Sigmoid colon (tissue), 7 donors: ENCODE data around the gene NEK11. TPM values are rescaled to one million over a fixed set of nuclear protein-coding genes. Genes with fewer than 3 reads are reported as not detected.

Experiments used
- DNase-seq: peaks from one replicate; pipeline ENCODE4 v3.0.0-alpha.2; 2019
- H3K27ac ChIP-seq, 4 donors: fragments of 200-600 bp; sonication (generic); one replicate each; pipeline ENCODE4 v1.5.1; 2016 to 2019; ENCODE audit warnings: mild to moderate bottlenecking in 1 of 4
- H3K27me3 ChIP-seq, 3 donors: fragments of 200-600 bp; sonication (generic); one replicate each; pipeline ENCODE4 v1.5.1; 2019; ENCODE audit warnings: mild to moderate bottlenecking in 1 of 3
- H3K36me3 ChIP-seq, 4 donors: fragments of 200-600 bp; sonication (generic); one replicate each; pipeline ENCODE4 v1.5.1; 2016 to 2019
- H3K4me1 ChIP-seq, 4 donors: fragments of 200-600 bp; sonication (generic); one replicate each; pipeline ENCODE4 v1.5.1; 2017 to 2019
- H3K4me3 ChIP-seq, 4 donors: fragments of 200-600 bp; sonication (generic); one replicate each; pipeline ENCODE4 v1.5.1; 2017 to 2019; ENCODE audit warnings: mild to moderate bottlenecking in 2 of 4, moderate library complexity in 1 of 4
- H3K9me3 ChIP-seq, 4 donors: fragments of 200-600 bp in 3 of 4; sonication (generic) in 3 of 4; one replicate each; pipeline versions ENCODE4 v1.5.1 to v1.6.1; 2013 to 2019
- CTCF ChIP-seq, 4 experiments: fragments of 450-650 bp in 3 of 4; fragments of 200-600 bp in 1 of 4; IDR thresholded peaks; one replicate each; pipeline ENCODE4 v1.5.1; 2016 to 2019; ENCODE audit warnings: antibody characterized with exemption in 4 of 4, mild to moderate bottlenecking in 3 of 4, moderate library complexity in 2 of 4
- EP300 ChIP-seq, 4 donors: sonication (generic); formaldehyde crosslinking; IDR thresholded peaks; one replicate each; pipeline ENCODE4 v1.6.1; 2017; ENCODE audit warnings: antibody characterized with exemption in 4 of 4
- POLR2A ChIP-seq, 2 donors: fragments of 450-650 bp; IDR thresholded peaks; one replicate each; pipeline ENCODE4 v1.6.1; 2016; ENCODE audit warnings: antibody characterized with exemption in 2 of 2, mild to moderate bottlenecking in 2 of 2, moderate library complexity in 2 of 2
- POLR2AphosphoS5 ChIP-seq, 4 donors: sonication (generic); formaldehyde crosslinking; IDR thresholded peaks; one replicate each; pipeline ENCODE4 v1.6.1; 2017; ENCODE audit warnings: antibody characterized with exemption in 4 of 4
- WGBS, 2 donors: extraction: QIAGEN DNeasy Blood & Tissue Kit; methylation state at CpG; one replicate each; pipeline ENCODE4 v1.1.7; 2013; 5-methylcytosine and 5-hydroxymethylcytosine counted together
- intact Hi-C: fragments of 100-400 bp; cut with DNase I; formaldehyde crosslinking; loops from one replicate; pipeline ENCODE4 v1.15.1; 2023
- polyA plus RNA-seq, 3 donors: library from polyadenylated mRNA; stranded (reverse); fragments of 200-250 nt; gene quantifications; one replicate each; pipeline ENCODE4 v1.2.3, GENCODE V29; 2013
- total RNA-seq, 4 donors: library from RNA; depleted of rRNA; stranded (reverse); fragments of >200 nt; gene quantifications; one replicate each; pipeline ENCODE4 v1.1.0, GENCODE V29; 2016
- donor health status: healthy with polysubstance abuse.
- donor health status: Bipolar disorder and iron deficiency.
- donor health status: healthy.

NEK11 gene
- total and polyA plus RNA-seq, 7 donors, result 1.6 to 12.2 (median 4.3) TPM

GRCh38 chr3:131348911-131349310, 322.2 kb downstream of the NEK11 start:
- no peaks in the 10 kb centered on the region for H3K4me1 ChIP-seq
- no peak overlapping the region for H3K4me3 ChIP-seq
- no peak overlapping the region for H3K27ac ChIP-seq
- H3K27me3 ChIP-seq, result no peaks in the 10 kb centered on the region
- TF ChIP-seq POLR2A (IDR thresholded peaks at IDR 0.05) (no peak), CTCF (IDR thresholded peaks at IDR 0.05) (no peak), POLR2AphosphoS5 (IDR thresholded peaks at IDR 0.05) (no peak), EP300 (IDR thresholded peaks at IDR 0.05) (no peak)
- DNase-seq, result no peak
- intact Hi-C loops, result no loop called here
- 80 to 84% methylated on average over 2 of the region's 2 CpGs for WGBS, 2 donors
- H3K9me3 ChIP-seq, result no peaks in the 10 kb centered on the region
- no peaks in the 10 kb centered on the region for H3K36me3 ChIP-seq

GRCh38 chr3:131349454-131349853, 322.8 kb downstream of the NEK11 start:
- TF ChIP-seq POLR2A (IDR thresholded peaks at IDR 0.05) (no peak), CTCF (IDR thresholded peaks at IDR 0.05) (no peak), POLR2AphosphoS5 (IDR thresholded peaks at IDR 0.05) (no peak), EP300 (IDR thresholded peaks at IDR 0.05) (no peak)
- H3K36me3 ChIP-seq, result no peaks in the 10 kb centered on the region
- intact Hi-C loops, result no loop called here
- H3K4me1 ChIP-seq, result no peaks in the 10 kb centered on the region
- no peak overlapping the region for H3K4me3 ChIP-seq
- no peak for DNase-seq
- H3K9me3 ChIP-seq, result no peaks in the 10 kb centered on the region
- 90 to 94% methylated on average over 5 of the region's 5 CpGs for WGBS, 2 donors
- no peaks in the 10 kb centered on the region for H3K27me3 ChIP-seq
- H3K27ac ChIP-seq, result no peak overlapping the region

GRCh38 chr3:131349946-131350347, 323.3 kb downstream of the NEK11 start:
- intact Hi-C loops, result no loop called here
- DNase-seq, result no peak
- no peaks in the 10 kb centered on the region for H3K4me1 ChIP-seq
- no peaks in the 10 kb centered on the region for H3K36me3 ChIP-seq
- no peak overlapping the region for H3K27ac ChIP-seq
- H3K27me3 ChIP-seq, result no peaks in the 10 kb centered on the region
- H3K4me3 ChIP-seq, result no peak overlapping the region
- WGBS, 2 donors, result 94 to 96% methylated on average over 4 of the region's 4 CpGs
- no peaks in the 10 kb centered on the region for H3K9me3 ChIP-seq
- no peak for TF ChIP-seq POLR2A (IDR thresholded peaks at IDR 0.05)
- TF ChIP-seq EP300 (IDR thresholded peaks at IDR 0.05), result no peak
- no peak for TF ChIP-seq POLR2AphosphoS5 (IDR thresholded peaks at IDR 0.05)
- TF ChIP-seq CTCF (IDR thresholded peaks at IDR 0.05), result no peak

GRCh38 chr3:131350506-131350905, 323.8 kb downstream of the NEK11 start:
- Histone ChIP-seq H3K27me3 (no peaks in the 10 kb centered on the region), H3K9me3 (no peaks in the 10 kb centered on the region), H3K4me3 (no peak overlapping the region), H3K36me3 (no peaks in the 10 kb centered on the region), H3K27ac (no peak overlapping the region), H3K4me1 (no peaks in the 10 kb centered on the region)
- TF ChIP-seq POLR2A (IDR thresholded peaks at IDR 0.05) (no peak), POLR2AphosphoS5 (IDR thresholded peaks at IDR 0.05) (no peak), CTCF (IDR thresholded peaks at IDR 0.05) (no peak), EP300 (IDR thresholded peaks at IDR 0.05) (no peak)
- 98 to 100% methylated on average over 1 of the region's 1 CpG for WGBS, 2 donors
- DNase-seq, result no peak
- intact Hi-C loops, result no loop called here
